A172 (cell line): ENCODE data around the gene RABEPK. TPM values are rescaled to one million over a fixed set of nuclear protein-coding genes. Genes with fewer than 3 reads are reported as not detected.
A peak's percentile ranks its signal among the peaks of the same experiment; 100 is the strongest.
"Not testable (repeated sequence)": the region's sequence is repeated elsewhere in the genome, so short reads cannot be mapped to it uniquely, and the experiment has no call there.

Source experiments
- DNase-seq: peaks from one replicate; pipeline ENCODE4 v3.0.0-alpha.2; 2015; ENCODE audit warnings: low spot score
- total RNA-seq: library from RNA; depleted of rRNA; stranded (reverse); fragments of >200 nt; shearing (Covaris generic); gene quantifications from 2 replicates; pipeline ENCODE4 v1.2.3, GENCODE V29; 2014; rRNA removed

The RABEPK gene
- 32.2 and 41.7 TPM in 2 replicates for total RNA-seq

- DNase-seq = peak; percentile 95
These were observed at the start of gene RABEPK for GRCh38 chr9:125200216-125201047. Gene RABEPK, plus strand, starts transcription at chr9:125200542. Its CDS starts 2,472 bp downstream, at chr9:125203014.

DNA sequence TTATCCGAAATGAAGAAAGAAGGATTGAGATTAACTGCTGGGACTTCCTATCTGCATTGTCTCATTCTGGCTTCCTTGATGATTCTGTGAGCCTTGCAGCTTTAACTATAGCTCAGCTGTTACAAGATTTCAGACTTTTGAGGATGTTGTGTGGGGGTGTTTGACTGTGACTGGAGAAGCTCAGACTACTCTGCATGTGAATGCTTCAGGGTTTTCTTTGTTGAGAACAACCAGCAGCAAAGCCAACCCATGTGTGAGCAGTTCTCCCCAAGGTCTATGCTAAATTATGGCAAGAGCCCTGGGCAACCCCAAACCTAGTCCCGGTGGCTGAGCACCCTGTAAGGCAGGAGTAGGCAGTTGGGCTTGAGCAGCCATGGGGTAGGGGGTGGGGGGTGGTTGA is 48.6 kb upstream of the RABEPK start:
- no peak for DNase-seq

DNA sequence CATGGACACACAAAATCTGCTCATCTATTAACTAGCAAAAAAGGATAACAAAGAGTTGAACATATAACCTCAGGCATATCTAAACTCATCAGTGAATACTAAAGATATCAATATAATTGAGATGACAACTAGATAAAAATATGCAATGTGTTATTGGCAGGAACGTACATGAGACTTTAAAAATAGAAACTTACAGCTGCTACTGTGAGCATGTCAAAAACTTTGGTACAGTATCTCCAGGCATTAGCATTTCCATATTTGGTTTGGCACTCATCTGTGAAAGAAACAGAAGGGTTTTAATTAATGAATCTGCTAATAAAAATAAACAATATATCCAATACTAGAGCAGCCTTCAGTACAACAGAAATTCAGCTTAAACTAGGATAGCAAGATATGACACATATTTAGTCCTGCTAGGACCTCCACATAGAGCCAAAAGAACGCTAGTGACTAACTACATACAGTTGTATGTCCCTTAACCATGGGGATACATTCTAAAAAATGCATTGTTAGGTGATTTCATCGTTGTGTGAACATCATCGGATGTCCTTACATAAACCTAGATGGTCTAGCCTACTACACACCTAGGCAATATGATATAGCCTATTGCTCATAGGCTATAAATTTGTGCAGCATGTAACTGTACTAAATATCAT is 46.5 kb upstream of the RABEPK start:
- DNase-seq = no peak

DNA sequence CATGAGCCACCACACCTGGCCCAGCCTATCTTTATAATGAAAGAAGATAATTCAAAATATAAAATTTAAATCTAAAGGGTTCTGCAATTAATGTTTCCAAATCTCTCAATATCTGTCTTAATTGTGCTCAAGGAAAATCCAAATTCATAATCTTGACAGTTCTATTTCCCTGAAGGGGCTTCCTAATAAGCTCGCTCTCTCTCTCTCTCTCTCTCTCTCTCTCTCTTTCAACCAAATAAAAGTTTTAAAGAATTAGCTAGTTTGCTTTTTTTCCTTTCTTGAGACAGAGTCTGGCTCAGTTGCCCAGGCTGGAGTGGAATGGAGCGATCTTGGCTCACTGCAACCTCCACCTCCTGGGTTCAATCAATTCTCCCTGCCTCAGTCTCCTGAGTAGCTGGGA is 43.8 kb upstream of the RABEPK start:
- no peak for DNase-seq

GRCh38 chr9:125160750-125161149 is 39.6 kb upstream of the RABEPK start:
- no peak for DNase-seq

DNA sequence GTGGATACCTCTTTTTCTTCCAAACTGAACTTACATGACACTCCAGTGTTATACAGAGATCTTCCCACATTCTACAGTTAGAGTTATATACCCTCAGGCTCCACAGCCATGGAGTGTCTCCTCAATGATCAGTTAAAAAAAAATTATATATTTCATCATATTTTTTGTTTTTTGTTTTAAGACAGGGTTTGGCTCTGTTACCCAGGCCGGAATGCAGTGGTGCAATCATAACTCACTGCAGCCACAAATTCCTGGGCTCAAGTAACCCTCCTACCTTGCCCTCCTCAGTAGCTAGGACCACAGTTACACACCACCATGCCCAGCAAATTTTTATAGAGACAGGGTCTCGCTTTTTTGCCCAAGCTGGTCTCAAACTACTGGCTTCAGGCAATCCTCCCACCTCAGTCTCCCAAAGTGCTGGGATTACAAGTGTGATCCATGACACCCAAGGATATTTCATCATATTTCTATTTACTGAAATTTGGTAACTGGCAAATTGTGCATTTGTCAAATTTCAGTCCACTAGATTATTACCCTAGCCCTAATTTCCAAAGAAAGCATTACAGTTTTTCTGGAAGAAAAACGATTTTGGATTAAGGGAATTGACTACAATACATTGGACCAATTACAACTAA is 38.9 kb upstream of the RABEPK start:
- no peak for DNase-seq

GRCh38 chr9:125162891-125163290 is 37.5 kb upstream of the RABEPK start:
- DNase-seq = not testable (repeated sequence)

- no peak for DNase-seq
These were observed 33.6 kb upstream of the RABEPK start for GRCh38 chr9:125166762-125167161.

GRCh38 chr9:125169895-125170294 is 30.4 kb upstream of the RABEPK start:
- no peak for DNase-seq

GRCh38 chr9:125172031-125172755 is 28.1 kb upstream of the RABEPK start:
- DNase-seq = peak; percentile 42

- no peak for DNase-seq
These were observed 23.7 kb upstream of the RABEPK start for GRCh38 chr9:125176636-125177035.

GRCh38 chr9:125177888-125178287 is 22.5 kb upstream of the RABEPK start:
- no peak for DNase-seq

GRCh38 chr9:125179776-125180175 is 20.6 kb upstream of the RABEPK start:
- DNase-seq = not testable (repeated sequence)

DNA sequence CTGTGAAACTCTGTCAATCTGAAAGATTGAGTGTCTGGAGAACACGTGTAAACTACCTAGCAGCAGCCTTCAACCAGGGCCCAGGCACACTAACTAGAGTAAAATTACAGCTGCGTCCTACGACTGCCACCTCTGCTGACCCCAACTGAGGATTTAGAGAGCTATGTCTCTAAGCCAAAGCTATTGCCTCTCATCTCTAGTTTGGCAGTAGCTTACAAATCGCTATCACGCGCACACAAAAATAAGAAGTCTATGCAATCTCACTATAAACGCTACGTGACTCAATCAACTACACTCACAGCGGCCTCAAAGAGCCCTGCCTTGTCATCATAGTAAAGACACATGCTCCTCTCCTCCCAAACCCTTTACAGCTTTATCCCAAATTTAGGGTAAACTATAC is 19.5 kb upstream of the RABEPK start:
- no peak for DNase-seq

GRCh38 chr9:125181756-125182155 is 18.6 kb upstream of the RABEPK start:
- DNase-seq = not testable (repeated sequence)

DNA sequence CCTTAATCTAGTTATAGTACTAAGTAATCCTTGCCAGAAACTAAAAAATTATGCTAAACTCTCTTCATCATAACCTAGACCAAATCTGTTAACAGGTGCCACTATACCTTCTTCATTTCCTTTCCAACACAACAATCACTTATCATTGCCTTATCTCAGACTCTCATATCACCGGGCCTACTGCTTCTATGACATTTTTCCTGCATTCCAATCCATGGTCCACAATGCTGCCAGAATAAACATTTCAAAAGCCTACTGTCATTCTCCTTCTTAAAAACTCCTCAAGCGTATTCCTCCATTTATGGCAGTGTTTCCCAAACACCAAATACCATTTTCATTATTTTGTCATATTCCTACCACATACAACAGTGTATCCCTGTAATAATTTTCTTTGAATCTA is 17.3 kb upstream of the RABEPK start:
- DNase-seq = peak; percentile 40

GRCh38 chr9:125183561-125183960 is 16.8 kb upstream of the RABEPK start:
- DNase-seq = no peak

DNA sequence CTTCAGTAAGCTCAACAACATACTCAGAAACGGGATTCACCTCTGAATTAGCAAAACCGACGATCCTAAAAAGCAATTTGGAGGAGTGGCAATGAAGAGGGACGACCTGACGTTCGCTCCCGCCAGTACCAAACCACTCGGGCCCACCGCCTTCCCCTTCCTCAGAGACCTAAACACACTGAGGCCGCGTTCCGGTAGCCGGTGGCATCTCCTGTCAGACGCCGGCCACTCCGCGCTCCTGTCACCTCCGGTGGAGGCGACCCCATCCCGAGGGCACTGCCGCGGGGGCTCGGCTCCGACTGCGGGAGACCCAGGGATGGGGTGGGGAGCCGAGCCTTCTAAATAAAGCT is 11.4 kb upstream of the RABEPK start:
- no peak for DNase-seq

DNA sequence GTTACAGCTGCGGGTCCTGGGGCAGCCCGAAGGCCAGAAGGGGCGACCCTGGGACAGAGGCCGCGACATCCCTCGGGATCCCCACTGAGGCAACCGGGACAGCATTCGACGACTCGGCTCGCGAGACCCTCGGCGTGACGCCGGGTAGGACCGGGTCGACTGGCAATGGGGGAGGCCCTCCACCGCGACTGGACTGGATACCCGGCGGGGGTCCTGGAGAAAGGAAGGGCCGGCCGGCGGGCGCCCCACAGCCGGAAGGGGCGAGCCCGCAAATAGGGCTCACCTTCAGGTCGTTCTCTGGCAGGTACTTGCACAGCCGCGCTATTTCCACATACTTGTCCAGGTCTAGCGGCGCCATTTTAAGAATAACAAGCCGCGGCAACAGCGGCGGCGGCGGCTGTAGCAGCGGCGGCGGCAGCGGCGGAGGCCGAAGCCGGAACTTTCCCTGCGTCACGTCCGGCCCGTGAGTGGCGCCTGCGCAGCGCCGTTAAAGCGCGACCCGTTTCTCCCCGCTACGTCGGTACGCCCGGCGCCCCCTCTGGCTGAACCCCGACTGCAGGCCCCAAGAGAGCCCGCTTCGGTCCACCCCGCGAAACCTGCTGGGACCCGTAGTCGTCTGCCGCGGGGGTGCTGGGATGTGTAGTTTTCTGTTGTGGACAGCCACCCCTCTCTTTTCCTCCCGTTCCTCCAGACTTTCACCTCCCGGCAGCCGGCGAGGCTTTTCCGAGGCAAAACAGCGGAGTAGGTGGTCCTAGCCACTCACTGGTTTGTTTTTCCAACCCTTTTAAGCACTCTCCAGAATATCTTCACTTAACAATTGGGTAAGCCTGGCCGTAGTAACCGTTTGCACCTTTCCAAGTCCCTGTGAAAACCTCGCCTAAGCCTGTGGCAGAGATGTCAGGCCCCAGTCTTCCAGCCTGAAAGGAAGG is 10.7 kb upstream of the RABEPK start, which contains the start of gene PPP6C:
PPP6C (minus strand) TSS at position 443 of the 929 bp plus-strand sequence; CDS start at position 358, 85 bp downstream.
- DNase-seq = peak; percentile 91

GRCh38 chr9:125190361-125190801 is 10.0 kb upstream of the RABEPK start:
- DNase-seq = no peak

DNA sequence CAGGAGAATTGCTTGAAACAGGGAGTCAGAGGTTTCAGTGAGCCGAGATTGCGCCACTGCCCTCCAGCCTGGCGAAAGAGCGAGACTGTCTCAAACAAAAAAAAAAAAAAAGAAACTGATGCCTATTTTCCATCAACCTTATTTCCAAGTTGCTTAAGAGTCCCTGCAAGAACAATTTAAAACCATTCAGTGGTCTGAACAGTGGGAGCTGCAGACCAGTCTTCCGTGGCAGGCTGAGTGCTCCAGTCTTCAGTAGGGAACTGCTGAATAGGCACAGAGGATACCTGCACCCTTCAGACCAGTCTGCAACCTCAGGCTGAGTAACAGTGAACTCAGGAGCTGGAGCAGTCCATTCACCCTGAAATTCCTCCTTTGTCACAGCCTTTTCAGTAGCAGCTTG is 5.9 kb upstream of the RABEPK start:
- DNase-seq = not testable (repeated sequence)
